CD8-positive, alpha-beta memory T cell (primary cell): Measurements from ENCODE around the gene RARB. TPM values are rescaled to one million over a fixed set of nuclear protein-coding genes. Genes with fewer than 3 reads are reported as not detected.
A peak's percentile ranks its signal among the peaks of the same experiment; 100 is the strongest.

ENCODE experiments used
- CTCF ChIA-PET: fragments of 350-600 bp; sonication (Branson Sonifier 250); formaldehyde crosslinking; loops from one replicate; lab custom pipeline; 2021; ENCODE audit warnings: antibody characterized with exemption; lab: Charles Lee
- POLR2A ChIA-PET: fragments of 350-600 bp; sonication (Branson Sonifier 250); formaldehyde crosslinking; loops from one replicate; lab custom pipeline; 2021; ENCODE audit warnings: antibody characterized with exemption; lab: Charles Lee
- DNase-seq, 5 donors: peaks; one replicate each; pipeline versions ENCODE4 v3.0.0 to v3.0.0-alpha.2; 2020 to 2022; ENCODE audit warnings: mixed read lengths in 1 of 5
- H3K27ac ChIP-seq: one replicate; pipeline ENCODE4 v1.7.0; 2013; ENCODE audit warnings: low read depth, mild to moderate bottlenecking, low read length, moderate library complexity
- H3K27me3 ChIP-seq: 2 replicates; pipeline ENCODE4 v1.7.0; 2013; ENCODE audit warnings: low read length, mild to moderate bottlenecking; ENCODE audit not compliant: insufficient read depth, poor library complexity, severe bottlenecking
- H3K36me3 ChIP-seq: 2 replicates; pipeline ENCODE4 v1.7.0; 2013; ENCODE audit warnings: mild to moderate bottlenecking, low read length, moderate library complexity; ENCODE audit not compliant: insufficient read depth
- H3K4me1 ChIP-seq: 2 replicates; pipeline ENCODE4 v1.7.0; 2013; ENCODE audit warnings: mild to moderate bottlenecking, low read length, moderate library complexity; ENCODE audit not compliant: insufficient read depth
- H3K4me3 ChIP-seq: 2 replicates; pipeline ENCODE4 v1.7.0; 2013; ENCODE audit warnings: mild to moderate bottlenecking, low read length
- H3K9me3 ChIP-seq: 2 replicates; pipeline ENCODE4 v1.7.0; 2013; ENCODE audit warnings: mild to moderate bottlenecking, low read length
- H3K27ac Mint-ChIP-seq, 8 donors: one replicate each; pipeline ENCODE4 v1.8.0; 2020 to 2021; ENCODE audit warnings: mixed read lengths in 8 of 8, mild to moderate bottlenecking in 6 of 8, inconsistent platforms in 3 of 8, moderate library complexity in 3 of 8
- H3K27me3 Mint-ChIP-seq, 2 donors: one replicate each; pipeline ENCODE4 v1.8.0; 2020 to 2021; ENCODE audit warnings: mixed read lengths in 2 of 2, mild to moderate bottlenecking in 1 of 2, moderate library complexity in 1 of 2
- H3K36me3 Mint-ChIP-seq, 3 donors: one replicate each; pipeline ENCODE4 v1.8.0; 2020 to 2021; ENCODE audit warnings: mixed read lengths in 3 of 3, inconsistent platforms in 1 of 3, mild to moderate bottlenecking in 1 of 3
- H3K4me1 Mint-ChIP-seq, 3 donors: one replicate each; pipeline ENCODE4 v1.8.0; 2020 to 2021; ENCODE audit warnings: mixed read lengths in 3 of 3, inconsistent platforms in 1 of 3, mild to moderate bottlenecking in 1 of 3
- H3K4me3 Mint-ChIP-seq, 7 donors: one replicate each; pipeline ENCODE4 v1.8.0; 2020 to 2021; ENCODE audit warnings: mixed read lengths in 7 of 7, mild to moderate bottlenecking in 6 of 7, moderate library complexity in 4 of 7, inconsistent platforms in 2 of 7
- H3K9me3 Mint-ChIP-seq, 5 donors: one replicate each; pipeline ENCODE4 v1.8.0; 2020 to 2022; ENCODE audit warnings: mixed read lengths in 5 of 5, mild to moderate bottlenecking in 3 of 5, moderate library complexity in 2 of 5, inconsistent platforms in 1 of 5
- polyA plus RNA-seq: library from polyadenylated mRNA; unstranded; fragments of 300-500 nt; fragmentation: Illumina TruSeq; gene quantifications from one replicate; pipeline ENCODE4 v1.2.3, GENCODE V29; 2021
- total RNA-seq, 2 experiments: library from RNA; stranded (reverse); gene quantifications; one replicate each; pipeline ENCODE4 v1.2.3, GENCODE V29; 2021

Gene RARB
- total and polyA plus RNA-seq, 3 experiments from 2014 or later = not detected

- no peaks in the 10 kb centered on the region for H3K27me3 Mint-ChIP-seq
- POLR2A ChIA-PET = no interaction called here
- CTCF ChIA-PET = no interaction called here
- H3K9me3 Mint-ChIP-seq = no peaks in the 10 kb centered on the region
- H3K36me3 ChIP-seq = no peaks in the 10 kb centered on the region
- no peak overlapping the region for H3K4me3 ChIP-seq
- no peaks in the 10 kb centered on the region for H3K4me1 Mint-ChIP-seq
- no peak overlapping the region for H3K27ac ChIP-seq
- H3K36me3 Mint-ChIP-seq = no peaks in the 10 kb centered on the region
- H3K4me1 ChIP-seq = no peaks in the 10 kb centered on the region
- no peak for DNase-seq
- no peak overlapping the region for H3K27ac Mint-ChIP-seq
- no peaks in the 10 kb centered on the region for H3K9me3 ChIP-seq
- H3K4me3 Mint-ChIP-seq = no peak overlapping the region
- H3K27me3 ChIP-seq = no peaks in the 10 kb centered on the region
Measured at GRCh38 chr3:25458420-25458814, 30.4 kb downstream of the RARB start.

GRCh38 chr3:25460751-25461150, 32.7 kb downstream of the RARB start:
- Histone ChIP-seq H3K27ac (no peak overlapping the region), H3K9me3 (no peaks in the 10 kb centered on the region), H3K27me3 (no peaks in the 10 kb centered on the region), H3K4me3 (no peak overlapping the region), H3K4me1 (no peaks in the 10 kb centered on the region), H3K36me3 (no peaks in the 10 kb centered on the region)
- H3K27me3 Mint-ChIP-seq = no peaks in the 10 kb centered on the region
- DNase-seq = peak in 1 of 5 donors; percentile 3
- no peak overlapping the region for H3K4me3 Mint-ChIP-seq
- no peaks in the 10 kb centered on the region for H3K9me3 Mint-ChIP-seq
- ChIA-PET CTCF (no interaction called here), POLR2A (no interaction called here)
- H3K27ac Mint-ChIP-seq = peak overlapping the region in 1 of 8 donors; percentile 29
- H3K36me3 Mint-ChIP-seq = no peaks in the 10 kb centered on the region
- H3K4me1 Mint-ChIP-seq = no peaks in the 10 kb centered on the region

- H3K27me3 ChIP-seq = no peaks in the 10 kb centered on the region
- POLR2A ChIA-PET = no interaction called here
- Mint-ChIP-seq H3K27me3 (no peaks in the 10 kb centered on the region), H3K4me1 (no peaks in the 10 kb centered on the region), H3K4me3 (no peak overlapping the region), H3K36me3 (no peaks in the 10 kb centered on the region), H3K27ac (no peak overlapping the region), H3K9me3 (peaks cover 0 to 4% (median 0%) of the 10 kb centered on the region in 5 donors)
- no peak overlapping the region for H3K27ac ChIP-seq
- CTCF ChIA-PET = no interaction called here
- DNase-seq = no peak
- H3K9me3 ChIP-seq = no peaks in the 10 kb centered on the region
- no peaks in the 10 kb centered on the region for H3K36me3 ChIP-seq
- no peaks in the 10 kb centered on the region for H3K4me1 ChIP-seq
- no peak overlapping the region for H3K4me3 ChIP-seq
Measured at GRCh38 chr3:25461946-25462345, 33.9 kb downstream of the RARB start.

- ChIA-PET CTCF (no interaction called here), POLR2A (no interaction called here)
- H3K27ac Mint-ChIP-seq = no peak overlapping the region
- no peak for DNase-seq
- H3K4me3 Mint-ChIP-seq = no peak overlapping the region
- Histone ChIP-seq H3K27ac (no peak overlapping the region), H3K4me3 (no peak overlapping the region), H3K9me3 (no peaks in the 10 kb centered on the region), H3K36me3 (no peaks in the 10 kb centered on the region), H3K27me3 (no peaks in the 10 kb centered on the region), H3K4me1 (no peaks in the 10 kb centered on the region)
- no peaks in the 10 kb centered on the region for H3K36me3 Mint-ChIP-seq
- H3K27me3 Mint-ChIP-seq = no peaks in the 10 kb centered on the region
- peaks cover 0 to 4% (median 0%) of the 10 kb centered on the region in 5 donors for H3K9me3 Mint-ChIP-seq
- H3K4me1 Mint-ChIP-seq = no peaks in the 10 kb centered on the region
Measured at GRCh38 chr3:25462495-25462894, 34.4 kb downstream of the RARB start.

- Histone ChIP-seq H3K9me3 (no peaks in the 10 kb centered on the region), H3K27ac (no peak overlapping the region), H3K4me3 (no peak overlapping the region), H3K36me3 (no peaks in the 10 kb centered on the region), H3K4me1 (no peaks in the 10 kb centered on the region), H3K27me3 (no peaks in the 10 kb centered on the region)
- ChIA-PET POLR2A (no interaction called here), CTCF (no interaction called here)
- Mint-ChIP-seq H3K27ac (no peak overlapping the region), H3K27me3 (no peaks in the 10 kb centered on the region), H3K9me3 (peaks cover 0 to 4% (median 0%) of the 10 kb centered on the region in 5 donors), H3K4me1 (no peaks in the 10 kb centered on the region), H3K36me3 (no peaks in the 10 kb centered on the region), H3K4me3 (no peak overlapping the region)
- no peak for DNase-seq
Measured at GRCh38 chr3:25463836-25464418, 35.9 kb downstream of the RARB start.

- ChIA-PET CTCF (interaction anchor here (1.4 kb wide), 1 partner anchor 11 kb away, joined by 4 read pairs; no protein-coding TSS in a partner anchor), POLR2A (no interaction called here)
- H3K4me3 ChIP-seq = no peak overlapping the region
- Mint-ChIP-seq H3K4me1 (no peaks in the 10 kb centered on the region), H3K4me3 (no peak overlapping the region), H3K9me3 (peaks cover 0 to 4% (median 0%) of the 10 kb centered on the region in 5 donors), H3K36me3 (no peaks in the 10 kb centered on the region), H3K27ac (no peak overlapping the region), H3K27me3 (no peaks in the 10 kb centered on the region)
- no peaks in the 10 kb centered on the region for H3K36me3 ChIP-seq
- H3K27ac ChIP-seq = no peak overlapping the region
- no peak for DNase-seq
- H3K4me1 ChIP-seq = no peaks in the 10 kb centered on the region
- H3K9me3 ChIP-seq = no peaks in the 10 kb centered on the region
- H3K27me3 ChIP-seq = no peaks in the 10 kb centered on the region
Measured at GRCh38 chr3:25465266-25465860, 37.3 kb downstream of the RARB start.

- POLR2A ChIA-PET = no interaction called here
- no peak overlapping the region for H3K27ac ChIP-seq
- no peaks in the 10 kb centered on the region for H3K36me3 ChIP-seq
- no peaks in the 10 kb centered on the region for H3K27me3 Mint-ChIP-seq
- no peaks in the 10 kb centered on the region for H3K9me3 ChIP-seq
- H3K4me3 Mint-ChIP-seq = no peak overlapping the region
- no peaks in the 10 kb centered on the region for H3K36me3 Mint-ChIP-seq
- H3K9me3 Mint-ChIP-seq = peaks cover 0 to 4% (median 0%) of the 10 kb centered on the region in 5 donors
- CTCF ChIA-PET = no interaction called here
- no peak overlapping the region for H3K27ac Mint-ChIP-seq
- H3K4me1 ChIP-seq = no peaks in the 10 kb centered on the region
- H3K4me3 ChIP-seq = no peak overlapping the region
- no peak for DNase-seq
- no peaks in the 10 kb centered on the region for H3K27me3 ChIP-seq
- peaks cover 7 to 10% (median 8%) of the 10 kb centered on the region in 3 donors for H3K4me1 Mint-ChIP-seq
Measured at GRCh38 chr3:25468866-25469319, 40.8 kb downstream of the RARB start.

- H3K27me3 ChIP-seq = no peaks in the 10 kb centered on the region
- H3K27ac Mint-ChIP-seq = no peak overlapping the region
- no peaks in the 10 kb centered on the region for H3K36me3 Mint-ChIP-seq
- no peak overlapping the region for H3K4me3 Mint-ChIP-seq
- H3K4me1 Mint-ChIP-seq = peaks cover 7 to 10% (median 8%) of the 10 kb centered on the region in 3 donors
- H3K4me1 ChIP-seq = no peaks in the 10 kb centered on the region
- H3K4me3 ChIP-seq = no peak overlapping the region
- POLR2A ChIA-PET = no interaction called here
- no peaks in the 10 kb centered on the region for H3K9me3 ChIP-seq
- DNase-seq = no peak
- H3K36me3 ChIP-seq = no peaks in the 10 kb centered on the region
- H3K27ac ChIP-seq = no peak overlapping the region
- H3K27me3 Mint-ChIP-seq = no peaks in the 10 kb centered on the region
- CTCF ChIA-PET = no interaction called here
- peaks cover 0 to 4% (median 0%) of the 10 kb centered on the region in 5 donors for H3K9me3 Mint-ChIP-seq
Measured at GRCh38 chr3:25469558-25469957, 41.5 kb downstream of the RARB start.
